ENCODE measurements around the gene TBCE.
"Not testable (repeated sequence)": the region's sequence is repeated elsewhere in the genome, so short reads cannot be mapped to it uniquely, and the experiment has no call there.

The TBCE gene

GRCh38 chr1:235357485-235358373 lies 9.5 kb upstream of the TBCE start:
- no peak for DNase-seq

- DNase-seq = no peak
Measured at GRCh38 chr1:235358899-235359298, 8.3 kb upstream of the TBCE start.

- DNase-seq = not testable (repeated sequence)
Measured at GRCh38 chr1:235364189-235364588, 3.0 kb upstream of the TBCE start.

- peak; percentile 61 for DNase-seq
Measured at GRCh38 chr1:235366286-235366685, 941 bp upstream of the TBCE start.

GRCh38 chr1:235368428-235368827 lies 1.2 kb downstream of the TBCE start:
- no peak for DNase-seq

- DNase-seq = no peak
Measured at GRCh38 chr1:235369802-235370201, 2.6 kb downstream of the TBCE start.

GRCh38 chr1:235375919-235376605 lies 8.8 kb downstream of the TBCE start:
- no peak for DNase-seq

GRCh38 chr1:235378134-235378735 lies 11.0 kb downstream of the TBCE start:
- not testable (repeated sequence) for DNase-seq

GRCh38 chr1:235381955-235382739 lies 14.9 kb downstream of the TBCE start:
- not testable (repeated sequence) for DNase-seq

- DNase-seq = not testable (repeated sequence)
Measured at GRCh38 chr1:235385633-235386032, 18.4 kb downstream of the TBCE start.

- DNase-seq = no peak
Measured at GRCh38 chr1:235391874-235392273, 24.6 kb downstream of the TBCE start.

- DNase-seq = no peak
Measured at GRCh38 chr1:235397733-235398132, 30.5 kb downstream of the TBCE start.

GRCh38 chr1:235399661-235400060 lies 32.4 kb downstream of the TBCE start:
- no peak for DNase-seq

- no peak for DNase-seq
Measured at GRCh38 chr1:235401251-235401650, 34.0 kb downstream of the TBCE start.

- DNase-seq = peak; percentile 3
Measured at GRCh38 chr1:235402457-235403200, 35.4 kb downstream of the TBCE start.

GRCh38 chr1:235403593-235403992 lies 36.4 kb downstream of the TBCE start:
- no peak for DNase-seq

GRCh38 chr1:235404190-235404589 lies 37.0 kb downstream of the TBCE start:
- peak; percentile 2 for DNase-seq

GRCh38 chr1:235407419-235407818 lies 40.2 kb downstream of the TBCE start:
- peak; percentile 4 for DNase-seq

GRCh38 chr1:235408503-235408960 lies 41.3 kb downstream of the TBCE start:
- DNase-seq = peak; percentile 20

- no peak for DNase-seq
Measured at GRCh38 chr1:235409042-235409820, 42.0 kb downstream of the TBCE start.

- no peak for DNase-seq
Measured at GRCh38 chr1:235410467-235410866, 43.2 kb downstream of the TBCE start.

All from activated CD8-positive, alpha-beta memory T cell treated with anti-CD3 and anti-CD28 coated beads, Interleukin-2, amount 50 U/mL, for 48 hours (primary cell).